Right lobe of liver (tissue), 6 donors: ENCODE data around the gene HS3ST3B1. TPM values are rescaled to one million over a fixed set of nuclear protein-coding genes. Genes with fewer than 3 reads are reported as not detected.

Experiments
- ATAC-seq, 4 donors: fragments of 200-7000 bp; cut with Tn5 transposase; one replicate each; pipeline ENCODE4 v1.9.1; 2020; ENCODE audit warnings: mild to moderate bottlenecking in 4 of 4, moderate library complexity in 4 of 4
- DNase-seq, 3 donors: peaks; one replicate each; pipeline ENCODE4 v3.0.0-alpha.2; 2020
- H3K27ac ChIP-seq, 3 donors: fragments of 200-600 bp; one replicate each; pipeline ENCODE4 v1.8.0; 2022
- H3K27me3 ChIP-seq, 2 donors: fragments of 200-600 bp; one replicate each; pipeline ENCODE4 v1.8.0; 2022
- H3K36me3 ChIP-seq, 4 donors: fragments of 200-600 bp; sonication (generic) in 1 of 4; one replicate each; pipeline versions ENCODE4 v1.5.1 to v1.8.0; 2017 to 2022; ENCODE audit warnings: control low read depth in 1 of 4
- H3K4me1 ChIP-seq, 4 donors: fragments of 200-600 bp; sonication (generic) in 1 of 4; one replicate each; pipeline versions ENCODE4 v1.5.1 to v1.8.0; 2017 to 2022; ENCODE audit warnings: control low read depth in 1 of 4
- H3K4me3 ChIP-seq, 3 donors: fragments of 200-600 bp; one replicate each; pipeline ENCODE4 v1.8.0; 2022
- H3K9me3 ChIP-seq, 4 donors: fragments of 200-600 bp; sonication (generic) in 1 of 4; one replicate each; pipeline versions ENCODE4 v1.5.1 to v1.8.0; 2017 to 2022; ENCODE audit warnings: control low read depth in 1 of 4
- POLR2A ChIP-seq: fragments of 450-650 bp; IDR thresholded peaks from one replicate; pipeline ENCODE4 v1.6.1; 2017; ENCODE audit warnings: antibody characterized with exemption, mild to moderate bottlenecking
- WGBS: methylation state at CpG from one replicate; pipeline ENCODE4 v1.1.6; 2018; ENCODE audit warnings: low coverage, low lambda C conversion rate; ENCODE audit not compliant: insufficient coverage; ENCODE audit errors: missing lambda C conversion rate; 5-methylcytosine and 5-hydroxymethylcytosine counted together
- intact Hi-C, 2 donors: fragments of 100-400 bp; cut with DNase I; formaldehyde crosslinking; loops; one replicate each; pipeline versions ENCODE4 v1.11.2 to v1.14.1; 2022
- total RNA-seq, 6 experiments: library from RNA; depleted of rRNA in 2 of 6; stranded (reverse); fragments of >200 nt in 2 of 6; fragmentation: NEBNext Ultra II Directional in 3 of 6; extraction: Animal tissue kit (Norgen Biotek cat#: 25700) in 3 of 6; gene quantifications; one replicate each; pipeline versions ENCODE4 v1.1.0 to v1.2.4, GENCODE V29; 2016 to 2023
- TF ChIP-seq, protein P1 (sequence below), 4 donors: fragments of 200-600 bp in 3 of 4; fragments of 450-650 bp in 1 of 4; IDR thresholded peaks; one replicate each; pipeline versions ENCODE4 v1.5.1 to v1.8.0; 2016 to 2022; ENCODE audit warnings: antibody characterized with exemption in 4 of 4, mild to moderate bottlenecking in 2 of 4
- donor health status: DM: no; HTN: yes; CAD: no.
- donor health status: DM: no; HTN: no; CAD: no.
- donor health status: DM: no; HTN: no; CAD: no.
- donor health status: DM: no; HTN: yes; CAD: no.
- donor health status: DM: no; HTN: yes; CAD: no.

The HS3ST3B1 gene
- total RNA-seq, 6 experiments from 2014 or later: 22.5 to 36.6 (median 28.2) TPM

DNA sequence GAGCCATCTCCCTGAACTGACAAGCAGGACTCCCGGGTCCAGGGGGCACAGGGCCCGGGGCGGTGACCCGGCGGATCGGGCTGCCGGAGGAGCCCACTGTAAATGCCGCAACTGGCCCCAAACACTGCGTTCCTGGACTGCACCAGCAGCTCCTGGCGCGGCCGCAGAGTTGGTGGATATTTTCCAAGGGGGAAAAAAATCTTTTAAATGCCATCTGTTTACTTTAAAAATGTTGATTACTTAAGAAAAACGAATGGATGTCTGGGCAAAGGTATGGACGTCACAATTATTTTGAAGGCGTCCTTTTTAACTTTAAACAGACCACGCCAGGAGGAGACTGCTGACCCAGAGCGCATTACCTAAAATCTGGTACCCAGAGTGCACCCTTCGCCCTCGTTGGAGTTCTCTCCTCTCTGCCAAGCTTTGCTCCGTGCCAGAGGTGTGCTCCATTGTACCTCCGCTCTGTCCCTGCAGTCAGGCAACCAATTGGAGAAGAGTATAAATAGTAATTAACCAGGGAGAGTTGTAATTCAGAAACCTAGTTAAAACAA, 3.4 kb downstream of the HS3ST3B1 start:
- H3K27ac ChIP-seq: peak overlapping the region; percentile 89 to 94 (median 93)
- peak; percentile 39 to 87 (median 76) for DNase-seq

DNA sequence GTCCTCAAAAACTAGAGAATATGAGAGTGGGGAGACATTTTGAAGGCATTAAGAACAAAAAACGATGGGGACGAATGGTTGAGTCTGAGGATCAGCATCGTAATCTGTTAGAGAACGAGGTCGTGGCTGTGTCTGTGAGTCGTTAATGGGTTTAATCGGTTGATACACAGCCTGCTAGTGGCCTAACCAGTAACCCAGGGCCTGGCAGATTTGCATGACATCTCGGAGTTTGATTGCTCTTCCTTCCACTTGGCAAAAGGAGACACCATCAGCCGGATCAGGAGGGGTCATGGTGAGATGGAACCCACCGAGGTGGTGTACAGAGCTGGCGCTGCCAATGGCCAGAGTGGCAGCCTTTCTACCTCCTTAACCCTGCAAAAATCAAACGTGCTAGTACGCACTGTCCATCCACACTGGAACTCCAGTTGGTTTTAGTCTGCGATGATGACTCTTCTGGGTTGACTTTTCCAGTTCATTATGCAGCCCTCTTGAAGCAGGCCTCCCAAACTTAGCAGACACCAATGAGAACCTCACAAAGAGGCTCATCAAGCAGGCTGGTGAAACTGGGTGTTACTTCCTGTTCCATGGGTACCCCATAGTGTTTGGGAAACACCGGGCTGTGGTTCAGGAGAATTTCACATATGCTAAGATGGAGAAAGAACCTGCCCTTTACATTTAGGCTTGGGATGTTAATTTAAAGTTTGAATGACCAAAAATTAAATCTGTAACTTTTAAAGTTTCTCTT, 4.1 kb downstream of the HS3ST3B1 start:
- H3K27me3 ChIP-seq: no peaks in the 10 kb centered on the region
- no peaks in the 10 kb centered on the region for H3K36me3 ChIP-seq
- DNase-seq (no peak), ATAC-seq (no peak)
- no peaks in the 10 kb centered on the region for H3K9me3 ChIP-seq
- peaks cover 0 to 31% (median 15%) of the 10 kb centered on the region in 4 donors for H3K4me1 ChIP-seq
- H3K27ac ChIP-seq: peak overlapping the region; percentile 89 to 94 (median 93)
- intact Hi-C loops: no loop called here
- TF ChIP-seq, protein P1, sequence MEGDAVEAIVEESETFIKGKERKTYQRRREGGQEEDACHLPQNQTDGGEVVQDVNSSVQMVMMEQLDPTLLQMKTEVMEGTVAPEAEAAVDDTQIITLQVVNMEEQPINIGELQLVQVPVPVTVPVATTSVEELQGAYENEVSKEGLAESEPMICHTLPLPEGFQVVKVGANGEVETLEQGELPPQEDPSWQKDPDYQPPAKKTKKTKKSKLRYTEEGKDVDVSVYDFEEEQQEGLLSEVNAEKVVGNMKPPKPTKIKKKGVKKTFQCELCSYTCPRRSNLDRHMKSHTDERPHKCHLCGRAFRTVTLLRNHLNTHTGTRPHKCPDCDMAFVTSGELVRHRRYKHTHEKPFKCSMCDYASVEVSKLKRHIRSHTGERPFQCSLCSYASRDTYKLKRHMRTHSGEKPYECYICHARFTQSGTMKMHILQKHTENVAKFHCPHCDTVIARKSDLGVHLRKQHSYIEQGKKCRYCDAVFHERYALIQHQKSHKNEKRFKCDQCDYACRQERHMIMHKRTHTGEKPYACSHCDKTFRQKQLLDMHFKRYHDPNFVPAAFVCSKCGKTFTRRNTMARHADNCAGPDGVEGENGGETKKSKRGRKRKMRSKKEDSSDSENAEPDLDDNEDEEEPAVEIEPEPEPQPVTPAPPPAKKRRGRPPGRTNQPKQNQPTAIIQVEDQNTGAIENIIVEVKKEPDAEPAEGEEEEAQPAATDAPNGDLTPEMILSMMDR (IDR thresholded peaks at IDR 0.05): no peak
- TF ChIP-seq POLR2A: no peak
- 52% methylated on average over 14 of the region's 15 CpGs for WGBS
- peak overlapping the region in 2 of 3 donors; percentile 68 to 86 for H3K4me3 ChIP-seq

More for the DNA sequence above, 3.4 kb downstream of the HS3ST3B1 start:
- TF ChIP-seq POLR2A: peak; percentile 40
- TF ChIP-seq, protein P1 (IDR thresholded peaks at IDR 0.05): no peak
- peak overlapping the region; percentile 68 to 89 (median 86) for H3K4me3 ChIP-seq
- H3K27me3 ChIP-seq: no peaks in the 10 kb centered on the region
- peak in 2 of 4 donors; percentile 5 to 10 for ATAC-seq
- intact Hi-C loops: no loop called here
- peaks cover 0 to 25% (median 12%) of the 10 kb centered on the region in 4 donors for H3K4me1 ChIP-seq
- no peaks in the 10 kb centered on the region for H3K36me3 ChIP-seq
- 19% methylated on average over 15 of the region's 21 CpGs for WGBS
- no peaks in the 10 kb centered on the region for H3K9me3 ChIP-seq

DNA sequence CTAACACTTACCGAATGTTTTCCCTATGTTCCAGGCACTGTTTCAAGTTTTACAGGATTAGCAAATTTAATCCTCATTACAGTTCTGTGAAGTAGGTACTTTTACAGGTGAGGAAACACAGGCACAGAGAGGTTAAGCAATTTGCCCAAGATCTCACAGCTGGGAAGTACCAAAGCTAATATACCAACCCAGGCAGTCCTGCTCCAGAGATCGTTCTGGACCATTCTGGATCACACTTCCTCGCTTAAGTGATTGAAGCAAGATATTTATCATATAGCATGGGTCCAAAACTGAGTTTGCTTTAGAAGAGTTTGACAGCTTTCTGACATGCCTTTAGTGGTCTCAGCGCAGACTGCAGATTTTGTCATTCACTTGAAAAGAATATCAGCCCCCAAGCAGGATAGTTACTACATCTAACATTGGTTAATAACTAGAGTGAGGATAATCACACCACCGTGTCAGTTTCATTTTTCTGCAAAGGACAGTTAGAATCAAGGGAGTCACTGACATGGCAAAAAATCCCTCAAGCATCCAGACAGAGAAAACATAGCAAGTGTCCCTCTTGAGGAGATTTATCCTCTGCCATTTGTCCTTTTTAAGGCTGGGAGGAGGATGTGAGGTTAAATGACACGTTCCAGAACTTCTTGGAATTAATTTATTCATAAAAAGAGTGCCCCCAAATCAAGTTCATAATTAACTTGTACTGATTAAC, 5.1 kb downstream of the HS3ST3B1 start:
- Histone ChIP-seq H3K4me3 (no peak overlapping the region), H3K4me1 (peaks cover 0 to 40% (median 19%) of the 10 kb centered on the region in 4 donors), H3K36me3 (no peaks in the 10 kb centered on the region), H3K27ac (peak overlapping the region; percentile 38 to 93 (median 47)), H3K9me3 (no peaks in the 10 kb centered on the region), H3K27me3 (no peaks in the 10 kb centered on the region)
- ATAC-seq (no peak), DNase-seq (no peak)
- intact Hi-C loops: no loop called here
- TF ChIP-seq, protein P1 (IDR thresholded peaks at IDR 0.05): no peak
- no peak for TF ChIP-seq POLR2A
- 39% methylated on average over 6 of the region's 6 CpGs for WGBS

DNA sequence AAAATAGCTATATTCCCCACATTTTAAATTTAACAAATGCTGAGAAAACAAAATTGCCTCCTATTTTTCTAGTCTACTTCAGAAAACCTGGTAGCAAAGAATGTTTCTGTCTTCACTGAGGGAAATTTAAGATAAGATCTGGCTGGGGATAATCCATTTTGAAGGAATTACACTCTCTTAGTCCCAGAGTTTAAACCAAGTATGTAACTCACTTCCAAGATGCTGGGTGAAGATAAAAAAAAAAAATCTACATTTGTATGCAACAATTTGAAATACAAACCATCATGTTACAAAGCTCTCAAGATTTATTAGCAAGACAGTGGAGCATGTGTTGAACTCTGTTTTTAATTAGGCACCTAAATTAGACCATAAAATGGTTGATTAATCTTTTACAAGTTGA, 5.7 kb downstream of the HS3ST3B1 start:
- Histone ChIP-seq H3K27ac (peak overlapping the region in 2 of 3 donors; percentile 47 to 93), H3K4me1 (peaks cover 0 to 40% (median 20%) of the 10 kb centered on the region in 4 donors), H3K9me3 (no peaks in the 10 kb centered on the region), H3K27me3 (no peaks in the 10 kb centered on the region), H3K4me3 (no peak overlapping the region), H3K36me3 (no peaks in the 10 kb centered on the region)
- DNase-seq (no peak), ATAC-seq (no peak)
- intact Hi-C loops: no loop called here
- no peak for TF ChIP-seq POLR2A
- TF ChIP-seq, protein P1 (IDR thresholded peaks at IDR 0.05): no peak
